Skeletal muscle cell (primary cell): ENCODE results near the gene ASPSCR1.
"Not testable (repeated sequence)": the region's sequence is repeated elsewhere in the genome, so short reads cannot be mapped to it uniquely, and the experiment has no call there.

Experiments
- DNase-seq: peaks from one replicate; pipeline ENCODE4 v3.0.0-alpha.2; 2010; ENCODE audit warnings: low read depth
- H3K4me3 ChIP-seq: 2 replicates; pipeline ENCODE4 v1.5.1; 2011; ENCODE audit warnings: low read depth, mild to moderate bottlenecking, control low read depth, low read length, moderate library complexity

The ASPSCR1 gene

DNA sequence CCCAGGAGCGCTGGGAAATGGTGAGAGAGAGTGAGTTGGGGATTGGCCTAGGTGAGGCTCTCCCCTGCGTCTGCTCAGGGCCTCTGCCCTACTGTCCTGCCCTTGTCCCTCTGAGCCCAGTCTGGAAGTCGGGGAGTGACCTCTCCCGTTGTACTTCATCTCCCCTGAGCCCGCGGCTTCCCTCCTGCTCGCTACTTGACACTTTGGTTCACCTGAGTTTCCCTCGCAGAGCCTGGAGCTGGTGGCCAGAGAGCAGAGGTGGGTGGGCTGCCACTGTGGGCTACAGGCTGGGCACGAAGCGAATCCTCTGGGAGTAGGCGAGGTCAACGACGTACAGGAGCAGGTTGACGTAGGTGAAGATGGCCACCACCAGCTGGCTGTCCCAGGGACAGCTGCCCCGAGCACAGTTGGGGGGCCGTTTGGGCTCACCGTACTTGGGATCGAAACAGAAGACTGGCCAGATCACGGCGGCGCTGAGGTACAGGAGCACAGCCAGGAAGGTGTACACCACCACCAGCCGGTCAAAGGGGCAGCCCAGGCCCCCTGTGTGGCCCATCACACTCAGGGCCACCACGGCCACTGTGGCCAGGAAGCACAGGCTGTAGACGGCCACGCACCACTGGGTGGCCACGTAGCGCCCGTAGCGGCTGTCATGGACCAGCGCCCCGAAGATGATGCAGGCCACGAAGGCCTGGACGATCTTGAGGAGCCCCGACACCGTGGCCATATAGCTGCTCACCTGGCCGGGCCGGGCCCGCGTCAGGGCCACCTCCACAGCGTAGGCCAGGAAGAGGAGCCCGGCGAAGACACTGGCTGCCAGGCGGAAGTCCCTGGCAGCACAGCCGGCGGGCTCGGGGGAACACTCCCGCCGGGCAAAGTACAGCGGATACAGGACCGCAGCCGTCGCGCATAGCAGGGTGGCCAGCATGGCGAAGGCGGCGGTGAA, 36.6 kb upstream of the ASPSCR1 start:
- H3K4me3 ChIP-seq = no peak overlapping the region
- no peak for DNase-seq

DNA sequence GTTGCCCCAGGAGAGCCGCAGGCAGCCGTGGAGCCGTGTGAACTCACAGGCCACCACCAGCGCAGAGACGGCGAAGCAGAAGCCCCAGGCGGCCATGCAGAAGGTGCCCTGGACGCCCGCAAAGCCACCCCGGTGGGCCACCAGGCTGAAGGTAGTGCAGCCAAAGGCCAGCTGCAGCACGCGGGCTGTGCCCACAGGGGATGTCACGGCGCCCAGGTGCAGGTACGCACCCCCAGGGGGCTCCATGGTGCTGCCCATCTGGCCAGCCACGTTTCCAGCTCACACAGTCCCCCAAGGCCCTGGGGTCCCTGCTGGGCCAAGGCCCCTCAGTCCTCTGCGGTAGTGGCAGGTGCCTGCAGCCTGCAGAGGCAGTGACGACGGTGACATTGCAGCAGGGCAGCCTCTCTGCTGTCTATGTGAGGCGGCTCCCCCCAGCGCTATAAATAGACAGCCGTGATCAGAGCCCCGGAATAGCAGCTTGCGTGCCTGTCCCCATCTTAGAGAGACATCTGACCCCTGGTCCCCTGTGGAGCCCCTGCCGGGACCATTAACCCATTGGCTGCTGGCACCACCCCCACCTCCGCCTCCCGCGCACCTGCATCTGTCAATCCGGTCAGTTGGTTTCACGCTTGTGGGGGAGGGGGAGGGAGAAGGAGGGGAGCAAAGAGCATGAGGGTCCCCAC, 35.8 kb upstream of the ASPSCR1 start:
- H3K4me3 ChIP-seq = no peak overlapping the region
- DNase-seq = no peak

DNA sequence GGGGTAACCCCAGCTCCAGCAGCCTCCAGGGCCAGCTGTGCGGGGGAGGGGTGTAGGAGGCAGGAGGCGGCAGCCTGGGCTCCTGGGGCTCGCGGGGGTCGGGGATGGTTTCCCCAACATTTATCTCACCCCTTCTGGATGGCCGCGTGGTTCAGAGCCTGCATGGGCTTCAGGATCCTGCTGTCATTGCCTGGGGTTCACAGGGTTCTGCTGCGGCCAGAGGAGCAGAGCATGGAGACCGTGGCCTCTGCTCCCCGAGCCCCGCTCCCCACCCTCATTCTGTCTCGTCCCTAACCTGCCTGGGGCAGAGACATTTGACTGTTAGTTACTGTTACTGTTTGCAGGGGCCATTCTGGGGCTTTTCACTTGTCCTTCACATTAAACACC, 35.3 kb upstream of the ASPSCR1 start:
- no peak overlapping the region for H3K4me3 ChIP-seq
- DNase-seq = no peak

DNA sequence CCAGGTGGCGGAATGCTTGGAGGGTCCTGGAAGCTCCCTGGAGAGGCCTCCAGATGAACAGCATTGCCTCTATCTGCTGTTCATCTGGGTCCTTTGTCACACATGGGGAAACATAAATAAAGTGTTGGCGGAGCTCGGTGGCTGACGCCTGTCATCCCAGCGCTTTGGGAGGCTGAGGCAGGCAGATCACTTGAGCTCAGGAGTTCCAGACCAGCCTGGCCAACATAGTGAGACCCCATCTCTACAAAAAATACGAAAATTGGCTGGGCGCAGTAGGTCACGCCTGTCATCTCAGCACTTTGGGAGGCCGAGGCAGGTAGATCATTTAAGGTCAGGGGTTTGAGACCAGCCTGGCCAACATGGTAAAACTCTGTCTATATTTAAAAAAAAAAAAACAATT, 32.6 kb upstream of the ASPSCR1 start:
- no peak overlapping the region for H3K4me3 ChIP-seq
- DNase-seq = no peak

DNA sequence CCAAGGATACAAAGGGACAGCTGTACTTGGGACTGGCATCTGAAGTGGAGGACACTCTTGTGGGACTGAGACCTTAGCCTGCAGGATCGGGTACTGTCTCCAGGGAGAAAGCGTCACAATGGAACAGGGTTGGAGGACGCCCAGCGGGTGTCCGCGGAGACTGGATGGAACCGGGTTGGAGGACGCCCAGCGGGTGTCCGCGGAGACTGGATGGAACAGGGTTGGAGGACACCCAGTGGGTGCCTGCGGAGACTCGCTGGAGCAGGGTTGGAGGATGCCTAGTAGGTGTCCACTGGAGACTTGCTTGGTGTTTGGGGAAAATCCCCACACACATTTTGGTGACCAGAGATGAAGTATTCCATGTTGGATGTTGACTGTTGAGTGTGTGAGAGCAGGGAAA, 30.2 kb upstream of the ASPSCR1 start, which contains the start of gene MYADML2:
Gene MYADML2, minus strand, starts transcription at position 45 of the 400 bp plus-strand sequence. CDS start 5,492 bp downstream, outside the sequence.
- no peak for DNase-seq
- no peak within 1 kb of the TSS for H3K4me3 ChIP-seq

DNA sequence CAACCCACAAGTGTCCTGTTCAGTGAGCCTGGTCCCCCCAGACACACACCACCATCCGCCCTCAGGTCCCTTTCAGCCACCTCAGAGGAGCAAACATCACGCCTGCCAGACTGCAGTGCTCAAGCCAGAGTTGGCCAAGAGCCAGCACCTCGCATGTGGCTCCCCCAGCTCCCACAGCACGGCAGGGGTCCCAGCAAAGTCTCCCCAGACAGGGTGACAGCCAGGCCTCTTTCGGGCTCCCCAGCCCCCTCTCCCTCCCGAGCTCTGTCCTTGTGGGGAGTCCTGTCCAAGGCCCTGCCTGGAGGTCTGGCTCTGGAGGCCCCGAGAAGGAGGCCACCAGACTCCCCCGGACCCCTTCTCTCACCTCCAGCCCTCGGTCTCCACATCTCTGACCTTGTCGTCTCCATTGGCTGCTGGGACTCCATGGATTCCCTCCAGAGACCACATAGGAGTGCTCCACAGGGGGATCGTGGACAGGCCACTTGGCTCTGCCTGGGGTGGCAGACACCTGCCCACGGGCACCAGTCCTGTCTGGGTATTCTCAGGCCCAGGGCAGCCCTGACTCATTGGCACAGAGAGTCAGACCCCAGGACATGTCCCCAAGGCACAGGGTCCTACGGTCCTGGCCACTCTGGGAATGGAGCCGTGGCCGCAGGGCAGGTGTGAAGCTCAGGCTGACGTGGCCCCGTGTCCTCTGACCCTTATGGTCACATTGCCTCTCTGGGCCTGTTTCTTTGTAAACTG, 28.6 kb upstream of the ASPSCR1 start:
- no peak for DNase-seq
- no peak overlapping the region for H3K4me3 ChIP-seq

DNA sequence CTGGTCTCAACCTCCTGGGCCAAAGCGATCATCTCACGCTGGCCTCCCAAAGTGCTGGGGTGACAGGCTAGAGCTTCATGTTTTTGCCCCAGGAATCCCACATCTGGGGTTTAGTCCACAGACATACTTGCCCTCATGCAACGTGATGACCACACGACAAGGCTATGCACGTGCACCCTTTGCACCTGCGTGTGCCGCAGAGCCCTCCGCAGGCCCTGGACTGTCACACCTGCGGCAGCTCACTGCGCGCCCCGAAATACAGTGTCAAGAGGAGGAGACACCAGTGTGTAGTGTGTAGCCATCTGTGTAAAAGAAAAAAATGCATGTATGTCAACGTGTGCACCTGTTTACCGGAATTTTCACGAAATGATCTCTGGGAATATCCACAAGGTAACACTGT, 26.9 kb upstream of the ASPSCR1 start:
- no peak for DNase-seq
- no peak overlapping the region for H3K4me3 ChIP-seq

DNA sequence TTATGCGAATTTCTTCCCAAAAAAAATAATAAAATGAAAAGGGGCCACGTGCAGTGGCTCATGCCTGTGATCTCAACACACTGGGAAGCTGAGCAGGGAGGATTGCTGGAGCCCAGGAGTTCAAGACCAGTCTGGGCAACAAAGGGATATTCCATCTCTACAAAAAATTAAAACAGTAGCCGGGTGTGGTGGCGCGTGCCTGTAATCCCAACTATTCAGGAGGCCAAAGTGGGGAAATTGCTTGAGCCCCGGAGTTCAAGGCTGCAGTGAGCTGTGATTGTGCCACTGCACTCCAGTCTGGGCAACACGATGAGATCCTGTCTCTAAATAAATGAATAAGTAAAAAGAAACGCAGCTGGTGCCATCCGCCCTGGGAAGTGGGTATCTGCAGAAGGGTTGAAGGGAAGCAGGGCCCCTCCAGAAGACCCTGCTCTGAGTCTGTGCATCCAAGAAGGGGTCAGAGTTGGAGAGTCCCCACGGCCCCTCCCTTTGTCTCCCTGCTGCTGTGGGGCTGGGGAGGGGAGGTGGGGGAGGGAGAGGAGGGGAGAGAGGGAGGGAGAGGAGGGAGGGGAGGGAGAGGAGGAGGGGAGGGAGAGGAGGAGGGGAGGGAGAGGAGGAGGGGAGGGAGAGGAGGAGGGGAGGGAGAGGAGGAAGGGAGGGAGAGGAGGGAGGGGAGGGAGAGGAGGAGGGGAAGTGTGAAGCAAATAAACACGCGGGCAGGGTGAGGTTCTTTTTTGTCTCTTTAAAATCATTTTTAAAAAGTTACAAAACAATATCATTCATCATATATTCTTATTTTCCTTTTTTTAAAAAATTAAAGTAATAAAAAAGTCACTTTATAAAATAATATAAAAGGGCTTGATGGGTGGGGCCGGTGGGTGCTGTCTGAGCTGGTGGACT, 25.4 kb upstream of the ASPSCR1 start:
- DNase-seq = no peak
- no peak overlapping the region for H3K4me3 ChIP-seq

DNA sequence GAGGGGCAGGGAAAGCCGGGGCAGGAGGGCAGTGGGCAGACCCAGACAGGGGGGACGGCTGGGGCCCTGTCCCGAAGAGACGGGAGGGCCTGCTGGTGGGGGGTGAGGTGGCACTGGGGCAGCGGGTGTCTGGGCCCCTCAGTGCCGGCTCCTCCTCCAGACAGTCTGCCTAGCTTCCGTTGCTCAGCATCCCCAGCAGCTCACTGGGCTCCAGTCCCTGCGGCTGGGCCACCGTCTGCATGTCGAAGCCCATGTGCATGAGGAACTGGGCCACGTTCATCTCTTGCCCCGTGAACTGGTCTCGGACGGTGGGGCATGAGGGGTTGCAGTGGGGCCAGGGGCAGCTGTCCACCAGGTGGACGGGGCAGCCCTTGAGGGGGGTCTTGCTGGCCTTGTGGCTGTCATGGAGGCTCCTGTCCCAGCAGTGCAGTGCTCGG, 24.6 kb upstream of the ASPSCR1 start:
- no peak overlapping the region for H3K4me3 ChIP-seq
- DNase-seq = no peak

DNA sequence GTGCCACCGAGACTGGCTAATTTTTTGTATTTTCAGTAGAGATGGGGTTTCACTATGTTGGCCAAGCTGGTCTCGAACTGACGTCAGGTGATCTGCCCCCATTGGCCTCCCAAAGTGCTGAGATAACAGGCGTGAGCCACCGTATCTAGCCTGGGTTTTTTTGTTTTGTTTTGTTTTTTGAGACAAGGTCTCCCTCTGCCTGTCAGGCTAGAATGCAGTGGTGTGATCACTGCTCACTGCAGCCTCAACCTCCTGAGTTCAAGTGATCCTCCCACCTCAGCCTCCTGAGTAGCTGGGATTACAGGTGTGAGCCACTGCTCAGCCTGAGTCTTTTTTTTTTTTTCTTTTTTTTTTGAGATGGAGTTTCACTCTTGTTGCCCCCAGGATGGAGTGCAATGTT, 24.0 kb upstream of the ASPSCR1 start:
- DNase-seq, H3K4me3 ChIP-seq: not testable (repeated sequence)

DNA sequence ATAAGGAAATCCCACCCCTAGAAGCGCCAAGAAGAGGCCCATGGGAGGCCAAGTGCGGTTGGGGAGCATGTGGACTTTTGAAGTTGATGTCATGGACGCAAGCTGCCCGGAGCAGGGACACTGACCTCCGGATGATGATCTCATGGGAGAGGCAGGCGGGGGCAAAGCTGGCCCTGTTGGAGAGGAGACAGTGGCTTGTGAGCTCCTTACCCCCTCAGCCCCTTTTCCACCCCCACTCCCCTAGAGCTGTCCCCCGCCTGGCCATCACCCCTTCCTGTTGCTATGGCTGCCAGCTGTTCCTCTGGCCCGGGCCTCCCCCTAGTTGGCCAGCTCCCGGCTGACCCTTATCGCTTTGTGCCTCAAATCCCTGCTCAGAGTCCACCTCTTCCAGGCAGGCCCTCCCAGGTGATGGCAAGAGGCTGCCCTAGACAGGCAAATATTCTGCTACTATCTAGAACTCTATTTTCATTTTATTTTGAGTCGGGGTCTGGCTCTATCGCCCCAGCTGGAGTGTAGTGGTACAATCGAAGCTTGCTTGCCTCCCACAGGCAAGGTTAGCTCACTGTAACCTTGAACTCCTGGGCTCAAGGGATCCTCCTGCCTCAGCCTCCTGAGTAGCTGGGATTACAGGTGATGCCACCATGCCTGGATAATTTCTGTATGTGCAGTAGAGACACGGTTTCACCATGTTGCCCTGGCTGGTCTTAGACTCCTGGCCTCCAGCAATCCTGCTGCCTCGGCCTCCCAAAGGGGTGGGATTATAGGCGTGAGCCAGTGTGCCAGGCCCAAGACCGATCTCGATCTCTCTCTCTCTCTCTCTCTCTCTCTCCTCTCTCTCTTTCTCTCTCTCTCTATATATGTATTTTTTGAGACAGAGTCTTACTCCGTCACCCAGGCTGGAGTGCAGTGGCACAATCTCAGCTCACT, 23.0 kb upstream of the ASPSCR1 start:
- no peak overlapping the region for H3K4me3 ChIP-seq
- DNase-seq = no peak

DNA sequence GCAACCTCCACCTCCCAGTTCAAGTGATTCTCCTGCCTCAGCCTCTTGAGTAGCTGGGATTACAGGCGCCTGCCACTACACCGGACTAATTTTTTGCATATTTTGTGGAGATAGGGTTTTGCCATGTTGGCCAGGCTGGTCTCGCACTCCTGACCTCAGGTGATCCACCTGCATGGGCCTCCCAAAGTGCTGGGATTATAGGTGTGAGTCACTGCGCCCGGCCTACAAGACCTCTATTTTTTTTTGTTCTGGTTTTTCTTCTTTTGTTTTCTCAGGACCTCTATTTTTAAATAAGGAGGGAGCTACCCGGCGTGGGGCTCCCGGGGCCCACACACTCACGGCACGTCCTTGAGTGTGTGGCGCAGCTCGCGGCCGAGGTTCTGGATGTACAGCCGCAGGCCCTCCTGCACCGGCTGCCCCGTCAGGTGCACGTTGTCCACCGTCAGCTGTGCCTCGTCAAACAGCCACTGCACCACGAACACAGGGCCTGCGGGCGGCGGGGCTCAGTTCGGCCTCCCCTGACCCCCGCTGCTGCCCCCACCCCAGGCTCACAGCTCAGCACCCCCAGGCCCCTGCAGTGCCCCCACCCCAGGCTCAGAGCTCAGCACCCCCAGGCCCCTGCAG, 22.3 kb upstream of the ASPSCR1 start:
- DNase-seq = no peak
- no peak overlapping the region for H3K4me3 ChIP-seq

DNA sequence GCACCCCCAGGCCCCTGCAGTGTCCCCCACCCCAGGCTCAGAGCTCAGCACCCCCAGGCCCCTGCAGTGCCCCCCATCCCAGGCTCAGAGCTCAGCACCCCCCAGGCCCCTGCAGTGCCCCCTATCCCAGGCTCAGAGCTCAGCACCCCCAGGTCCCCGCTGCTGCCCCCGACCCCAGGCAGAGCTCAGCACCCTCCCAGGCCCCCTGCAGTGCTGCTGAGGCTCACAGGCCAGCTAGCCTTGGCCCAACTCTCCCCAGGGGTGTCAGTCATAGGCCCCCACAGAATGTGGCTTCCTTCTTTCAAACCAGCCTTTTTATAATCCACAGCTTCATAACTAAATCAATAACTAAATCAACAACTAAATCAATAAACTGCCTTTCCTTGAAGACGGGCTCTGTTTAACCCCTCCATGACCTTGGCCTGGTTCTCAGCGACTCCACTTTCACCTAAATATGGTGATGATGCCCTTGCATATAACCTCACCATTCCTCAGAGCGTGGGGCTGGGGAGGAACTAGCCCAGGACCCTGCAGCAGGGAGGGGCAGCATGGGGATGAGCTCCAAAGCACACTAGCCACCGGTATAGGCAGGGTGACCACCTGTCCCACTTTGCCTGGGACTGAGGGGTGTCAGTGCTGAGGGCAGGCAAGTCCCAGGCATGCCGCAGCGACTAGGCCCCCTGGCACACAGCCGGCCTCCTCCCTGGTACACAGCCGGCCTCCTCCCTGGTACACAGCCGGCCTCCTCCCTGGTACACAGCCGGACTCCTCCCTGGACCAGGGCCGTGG, 21.5 kb upstream of the ASPSCR1 start:
- no peak for DNase-seq
- no peak overlapping the region for H3K4me3 ChIP-seq

DNA sequence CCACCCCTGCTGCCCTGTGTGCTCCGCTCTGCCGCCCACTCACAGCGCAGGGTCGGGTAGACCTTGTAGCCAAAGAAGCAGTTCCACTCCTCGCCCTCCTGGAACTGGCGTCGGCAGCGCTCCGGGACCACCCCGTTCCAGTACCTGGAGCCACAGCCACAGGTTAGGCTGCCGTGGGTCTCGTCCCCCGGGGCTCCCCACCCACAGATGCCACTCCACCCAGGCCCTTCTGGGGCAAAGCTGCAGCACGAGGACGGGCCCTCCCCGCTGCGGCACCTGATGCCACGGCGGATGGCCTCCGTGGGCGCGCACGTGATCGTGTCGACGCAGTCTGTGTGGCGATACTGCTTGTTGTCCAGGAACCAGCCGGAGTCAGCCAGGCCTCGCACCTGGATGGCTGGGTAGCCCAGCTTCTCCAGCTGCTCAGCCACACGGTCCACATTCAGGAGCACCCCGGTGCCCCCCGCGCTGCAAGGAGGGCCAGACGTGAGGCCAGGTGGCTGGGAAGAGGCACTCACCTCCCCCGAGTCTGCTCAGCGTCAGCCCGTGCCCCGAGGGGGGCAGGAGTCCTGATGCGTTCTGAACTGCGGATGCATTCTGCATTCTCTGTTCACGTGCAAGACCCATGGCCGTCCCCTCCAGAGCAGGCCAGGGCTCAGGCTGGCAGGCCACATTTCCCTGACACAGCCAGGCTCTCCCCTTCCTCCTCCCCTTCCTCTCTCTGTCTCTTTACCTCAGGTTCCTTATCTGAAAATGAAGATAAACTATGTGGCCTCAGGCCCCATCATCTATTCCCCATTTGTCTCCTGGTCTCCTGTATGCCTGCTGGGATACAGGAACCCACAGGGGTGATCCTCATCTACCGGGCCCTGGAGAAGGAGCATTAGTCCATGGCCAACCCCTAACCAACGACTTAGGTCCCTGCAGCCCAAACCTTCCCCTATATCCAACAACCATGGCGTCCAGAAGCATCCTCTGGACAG, 20.5 kb upstream of the ASPSCR1 start:
- no peak overlapping the region for H3K4me3 ChIP-seq
- DNase-seq = no peak

DNA sequence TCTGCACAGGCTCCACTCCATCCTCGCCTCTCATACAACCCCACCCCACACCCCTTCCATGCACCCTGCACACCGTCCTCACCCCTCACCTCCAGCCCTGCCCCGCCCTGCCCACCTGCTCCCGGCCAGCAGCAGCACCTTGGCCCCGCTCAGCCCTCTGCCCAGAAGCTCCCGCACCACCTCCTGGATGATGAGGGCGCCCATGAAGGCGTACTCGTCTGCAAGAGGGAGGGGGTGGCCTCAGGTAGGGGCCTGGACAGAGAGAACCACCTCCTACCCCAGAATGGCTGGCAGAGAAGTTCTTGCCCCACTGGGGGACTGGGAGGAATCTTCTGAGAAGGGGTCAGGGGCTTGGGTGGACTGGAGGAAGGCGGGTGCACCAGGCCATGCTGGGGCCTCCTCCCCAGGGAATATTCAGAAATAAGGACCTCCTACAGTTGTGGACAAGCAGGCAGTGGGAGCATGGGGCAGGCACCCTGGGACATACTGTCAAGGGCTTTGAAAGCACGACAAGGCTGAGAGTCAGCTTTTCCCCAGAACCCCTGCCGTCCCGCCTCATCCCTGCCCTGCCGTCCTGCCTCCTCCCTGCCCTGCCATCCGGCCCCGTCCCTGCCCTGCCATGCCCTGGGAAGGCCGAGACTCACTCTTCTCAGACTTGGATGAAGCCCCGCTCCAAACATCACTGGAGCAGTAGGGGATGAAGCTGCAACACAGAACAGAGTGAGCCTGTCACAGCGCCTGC, 19.6 kb upstream of the ASPSCR1 start:
- H3K4me3 ChIP-seq = no peak overlapping the region
- no peak for DNase-seq
